Calu3 (cell line): Measurements from ENCODE around the gene MAGED1. TPM values are rescaled to one million over a fixed set of nuclear protein-coding genes. Genes with fewer than 3 reads are reported as not detected.

Experiments used
- BruUV-seq: library from RNA; stranded (reverse); fragments of 400-500 nt; replicated peaks from 2 replicates; lab custom pipeline; 2021; lab: Mats Ljungman, UMichigan
- CTCF ChIA-PET: fragments of 300-600 bp; sonication (Branson Sonifier 250); formaldehyde crosslinking; loops from one replicate; lab custom pipeline; 2022; ENCODE audit warnings: antibody characterized with exemption; lab: Charles Lee
- DNase-seq: peaks from one replicate; pipeline ENCODE4 v3.0.0; 2022
- H3K27ac Mint-ChIP-seq: one replicate; pipeline ENCODE4 v1.8.0; 2022; ENCODE audit warnings: mixed read lengths; ENCODE audit not compliant: unreplicated experiment
- H3K27me3 Mint-ChIP-seq: one replicate; pipeline ENCODE4 v1.8.0; 2022; ENCODE audit warnings: mixed read lengths; ENCODE audit not compliant: unreplicated experiment
- H3K36me3 Mint-ChIP-seq: one replicate; pipeline ENCODE4 v1.8.0; 2022; ENCODE audit warnings: mild to moderate bottlenecking, moderate library complexity, mixed read lengths; ENCODE audit not compliant: insufficient read depth, unreplicated experiment
- H3K4me1 Mint-ChIP-seq: one replicate; pipeline ENCODE4 v1.8.0; 2022; ENCODE audit warnings: mild to moderate bottlenecking, low read depth, mixed read lengths; ENCODE audit not compliant: unreplicated experiment
- H3K4me3 Mint-ChIP-seq: one replicate; pipeline ENCODE4 v1.8.0; 2022; ENCODE audit warnings: mild to moderate bottlenecking, low read depth, moderate library complexity, mixed read lengths; ENCODE audit not compliant: unreplicated experiment
- H3K9me3 Mint-ChIP-seq: one replicate; pipeline ENCODE4 v1.8.0; 2022; ENCODE audit warnings: low read depth, mixed read lengths; ENCODE audit not compliant: unreplicated experiment
- intact Hi-C: fragments of 100-400 bp; cut with micrococcal nuclease; formaldehyde crosslinking; loops from one replicate; pipeline ENCODE4 v1.10.0; 2022; ENCODE audit not compliant: unreplicated experiment
- total RNA-seq: library from RNA; stranded (reverse); gene quantifications from 2 replicates; pipeline ENCODE4 v1.2.3, GENCODE V29; 2022
- TF ChIP-seq, protein P1 (sequence below): fragments of 200-600 bp; IDR thresholded peaks from one replicate; pipeline ENCODE4 v1.8.0; 2022; ENCODE audit warnings: antibody characterized with exemption; ENCODE audit not compliant: unreplicated experiment

Gene MAGED1
- total RNA-seq, 1 experiment from 2014 or later = 107 TPM

DNA sequence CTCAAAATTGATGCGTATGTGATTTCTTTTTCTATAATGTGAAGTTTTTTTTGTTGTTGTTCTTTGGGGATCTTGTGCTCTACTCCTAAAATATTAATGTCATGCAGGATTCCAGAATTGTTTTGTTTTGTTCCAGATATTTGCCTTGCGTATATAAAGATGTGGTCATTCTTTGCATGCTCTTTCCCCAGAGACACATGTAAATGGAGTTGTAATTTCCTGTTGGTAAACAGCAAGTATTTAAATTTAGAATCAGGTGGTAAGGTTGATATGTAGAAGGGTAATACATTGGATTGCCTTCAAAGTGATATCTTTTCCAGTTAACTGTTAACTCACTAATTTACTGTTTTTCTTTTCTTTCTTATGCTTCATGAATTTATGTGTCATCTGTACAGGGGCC lies 23.1 kb upstream of the MAGED1 start:
- intact Hi-C loops = no loop called here
- TF ChIP-seq, protein P1, sequence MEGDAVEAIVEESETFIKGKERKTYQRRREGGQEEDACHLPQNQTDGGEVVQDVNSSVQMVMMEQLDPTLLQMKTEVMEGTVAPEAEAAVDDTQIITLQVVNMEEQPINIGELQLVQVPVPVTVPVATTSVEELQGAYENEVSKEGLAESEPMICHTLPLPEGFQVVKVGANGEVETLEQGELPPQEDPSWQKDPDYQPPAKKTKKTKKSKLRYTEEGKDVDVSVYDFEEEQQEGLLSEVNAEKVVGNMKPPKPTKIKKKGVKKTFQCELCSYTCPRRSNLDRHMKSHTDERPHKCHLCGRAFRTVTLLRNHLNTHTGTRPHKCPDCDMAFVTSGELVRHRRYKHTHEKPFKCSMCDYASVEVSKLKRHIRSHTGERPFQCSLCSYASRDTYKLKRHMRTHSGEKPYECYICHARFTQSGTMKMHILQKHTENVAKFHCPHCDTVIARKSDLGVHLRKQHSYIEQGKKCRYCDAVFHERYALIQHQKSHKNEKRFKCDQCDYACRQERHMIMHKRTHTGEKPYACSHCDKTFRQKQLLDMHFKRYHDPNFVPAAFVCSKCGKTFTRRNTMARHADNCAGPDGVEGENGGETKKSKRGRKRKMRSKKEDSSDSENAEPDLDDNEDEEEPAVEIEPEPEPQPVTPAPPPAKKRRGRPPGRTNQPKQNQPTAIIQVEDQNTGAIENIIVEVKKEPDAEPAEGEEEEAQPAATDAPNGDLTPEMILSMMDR = no peak
- H3K4me3 Mint-ChIP-seq = no peak overlapping the region
- peaks cover 13% of the 10 kb centered on the region for H3K4me1 Mint-ChIP-seq
- DNase-seq = no peak
- H3K27ac Mint-ChIP-seq = no peak overlapping the region
- BruUV-seq = no TSS peak
- no peaks in the 10 kb centered on the region for H3K27me3 Mint-ChIP-seq
- CTCF ChIA-PET = no interaction called here
- no peaks in the 10 kb centered on the region for H3K36me3 Mint-ChIP-seq
- peaks cover 3% of the 10 kb centered on the region for H3K9me3 Mint-ChIP-seq

DNA sequence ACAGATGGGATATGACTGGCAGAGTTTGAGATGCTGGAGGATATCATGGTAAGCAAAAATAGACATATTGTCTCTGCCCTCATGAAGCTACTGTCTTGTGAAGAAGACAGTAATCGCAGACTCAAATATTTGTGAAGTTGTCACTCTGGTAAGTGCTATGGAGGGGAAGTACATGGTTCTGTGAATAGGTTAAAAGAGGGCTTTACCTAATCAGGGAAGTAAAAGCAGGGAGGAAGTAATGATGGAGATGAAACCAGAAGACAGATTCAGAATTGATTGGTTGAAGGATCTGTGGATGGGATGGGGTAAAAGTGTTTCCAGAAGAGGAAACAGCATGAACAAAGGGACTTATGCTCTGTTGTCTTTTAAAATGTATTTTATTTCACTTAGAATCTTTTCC lies 19.3 kb upstream of the MAGED1 start:
- TF ChIP-seq, protein P1 = no peak
- no TSS peak for BruUV-seq
- H3K4me3 Mint-ChIP-seq = no peak overlapping the region
- DNase-seq = no peak
- H3K9me3 Mint-ChIP-seq = peaks cover 3% of the 10 kb centered on the region
- H3K27me3 Mint-ChIP-seq = no peaks in the 10 kb centered on the region
- peaks cover 1% of the 10 kb centered on the region for H3K36me3 Mint-ChIP-seq
- intact Hi-C loops = no loop called here
- H3K27ac Mint-ChIP-seq = no peak overlapping the region
- CTCF ChIA-PET = interaction anchor here (0.8 kb wide), 1 partner anchor 48 kb away, joined by 4 read pairs; no protein-coding TSS in a partner anchor
- peaks cover 13% of the 10 kb centered on the region for H3K4me1 Mint-ChIP-seq

DNA sequence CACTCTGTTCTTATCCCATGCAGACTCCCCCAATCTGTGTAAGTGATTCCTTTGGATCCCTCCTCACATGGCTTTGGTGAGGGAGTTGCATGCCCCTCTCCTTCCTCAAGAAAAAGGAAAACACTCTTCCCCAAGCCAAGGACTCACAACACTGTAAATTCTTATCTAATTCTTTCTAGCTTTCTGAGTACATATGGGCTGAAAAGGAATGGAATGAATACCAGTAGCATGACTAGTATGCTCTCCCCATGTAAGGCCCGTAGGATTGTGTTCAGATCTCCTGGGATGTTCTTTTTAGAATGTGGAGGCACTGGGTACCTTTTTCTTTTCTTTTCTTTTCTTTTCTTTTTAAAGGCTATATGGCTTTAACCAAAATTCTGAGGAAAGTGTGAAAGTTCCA lies 17.0 kb upstream of the MAGED1 start:
- no peak for DNase-seq
- H3K9me3 Mint-ChIP-seq = peaks cover 8% of the 10 kb centered on the region
- no peak overlapping the region for H3K27ac Mint-ChIP-seq
- TF ChIP-seq, protein P1 = no peak
- intact Hi-C loops = no loop called here
- BruUV-seq = no TSS peak
- CTCF ChIA-PET = no interaction called here
- H3K36me3 Mint-ChIP-seq = peaks cover 14% of the 10 kb centered on the region
- no peaks in the 10 kb centered on the region for H3K27me3 Mint-ChIP-seq
- H3K4me3 Mint-ChIP-seq = no peak overlapping the region
- H3K4me1 Mint-ChIP-seq = peaks cover 21% of the 10 kb centered on the region

DNA sequence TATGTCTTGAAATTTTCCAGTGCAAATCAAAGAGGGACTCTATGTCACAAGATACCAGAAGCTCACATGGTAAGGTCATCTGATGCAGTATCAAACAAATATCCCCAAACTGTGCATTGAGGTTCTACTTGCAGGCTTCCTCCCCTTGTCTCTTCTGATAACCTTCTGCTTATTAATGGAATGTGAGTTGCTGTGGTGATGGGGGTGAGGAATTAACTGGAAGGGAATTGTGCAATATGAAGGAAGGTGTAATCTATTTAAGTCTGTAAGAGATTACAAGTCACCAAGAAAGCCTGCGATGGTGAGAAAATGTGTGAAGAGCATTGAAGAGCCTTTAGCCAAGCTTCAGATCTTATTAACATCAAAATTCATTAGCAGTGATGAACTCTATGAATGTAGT lies 15.4 kb upstream of the MAGED1 start:
- TF ChIP-seq, protein P1 = no peak
- H3K4me1 Mint-ChIP-seq = peaks cover 19% of the 10 kb centered on the region
- peaks cover 19% of the 10 kb centered on the region for H3K36me3 Mint-ChIP-seq
- CTCF ChIA-PET = no interaction called here
- BruUV-seq = no TSS peak
- no peak for DNase-seq
- no peak overlapping the region for H3K4me3 Mint-ChIP-seq
- intact Hi-C loops = no loop called here
- no peak overlapping the region for H3K27ac Mint-ChIP-seq
- peaks cover 8% of the 10 kb centered on the region for H3K9me3 Mint-ChIP-seq
- no peaks in the 10 kb centered on the region for H3K27me3 Mint-ChIP-seq
